ENCODE measurements around the gene CACNA1C.
"Not testable (repeated sequence)": the region's sequence is repeated elsewhere in the genome, so short reads cannot be mapped to it uniquely, and the experiment has no call there.

CACNA1C gene

DNA sequence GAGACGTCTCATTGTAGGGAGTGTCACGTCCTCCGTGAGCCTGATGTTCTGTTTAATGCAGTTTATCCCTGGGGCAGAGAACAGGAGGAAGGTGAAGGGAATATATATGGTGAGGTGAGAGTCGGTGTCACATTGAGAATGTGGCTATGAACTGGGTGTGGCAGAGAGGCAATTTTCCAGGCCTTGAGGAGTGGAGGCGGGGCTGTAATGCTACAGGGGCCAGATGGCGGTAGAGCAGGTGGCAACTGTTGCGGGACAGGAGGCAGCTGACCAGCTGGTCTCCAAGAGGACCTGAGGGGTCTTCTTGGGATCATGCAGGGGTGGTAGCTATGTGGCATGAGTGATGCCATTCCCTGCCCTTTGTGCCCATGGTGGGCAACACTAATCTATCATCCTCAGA lies 59.6 kb downstream of the CACNA1C start:
- ATAC-seq: no peak
- DNase-seq: no peak

DNA sequence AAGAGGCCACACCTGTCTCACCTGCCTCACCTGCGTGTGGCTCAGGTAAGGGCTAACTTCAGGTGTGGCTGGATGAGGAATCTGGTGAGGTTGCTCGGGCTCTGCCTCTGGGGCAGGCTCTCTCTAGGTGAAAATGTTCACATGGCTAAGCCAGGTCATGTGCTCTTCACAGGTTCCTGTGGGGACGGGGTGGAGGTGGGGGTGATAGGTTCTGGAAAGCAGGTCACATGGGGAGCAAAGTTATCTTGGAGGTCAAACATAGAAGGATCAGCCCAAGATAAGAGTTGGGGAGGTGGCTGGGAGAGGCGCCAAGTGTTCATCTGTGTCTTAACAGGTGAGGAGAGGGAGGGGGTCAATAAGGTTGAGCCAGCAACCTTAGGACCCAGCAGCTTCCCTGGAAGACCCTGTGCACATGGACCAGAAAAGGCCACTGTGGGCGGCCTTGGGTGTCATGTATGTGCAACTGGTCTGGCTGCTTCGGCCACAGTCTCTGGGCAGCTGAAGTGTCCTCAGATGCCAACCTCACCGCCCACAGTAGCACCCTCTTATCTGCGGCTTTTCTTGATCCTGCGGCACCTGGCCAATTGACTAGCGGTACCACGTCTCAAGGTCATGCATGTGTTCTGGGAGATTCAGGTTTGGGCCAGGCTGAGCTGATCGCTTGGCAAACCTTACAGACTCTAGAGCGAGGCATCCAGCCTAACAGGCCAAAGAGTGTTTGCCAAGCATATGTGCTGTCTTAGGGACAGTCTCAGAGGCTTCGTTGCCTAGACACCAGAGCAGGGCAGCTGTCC lies 60.5 kb downstream of the CACNA1C start:
- no peak for ATAC-seq
- DNase-seq: no peak

DNA sequence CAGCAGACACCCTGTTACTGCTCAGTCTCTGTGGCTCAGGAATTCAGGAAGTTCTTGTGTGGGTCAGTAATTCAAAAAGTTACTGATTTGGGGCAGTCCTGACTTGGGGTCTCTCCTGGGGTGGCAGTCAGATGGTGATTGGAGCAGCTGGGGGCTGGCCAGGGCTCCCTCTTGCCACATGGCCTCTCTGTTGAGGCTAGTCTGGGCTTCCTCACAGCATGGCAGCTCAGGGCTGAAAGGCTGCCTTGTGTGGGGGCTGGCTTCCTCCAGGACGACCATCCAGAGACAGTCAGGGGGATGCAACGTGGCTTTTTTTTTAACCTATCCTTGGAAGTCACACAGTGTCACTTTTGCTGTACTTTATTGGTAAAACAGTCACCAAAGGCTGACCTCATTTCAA lies 61.3 kb downstream of the CACNA1C start:
- no peak for DNase-seq
- no peak for ATAC-seq

DNA sequence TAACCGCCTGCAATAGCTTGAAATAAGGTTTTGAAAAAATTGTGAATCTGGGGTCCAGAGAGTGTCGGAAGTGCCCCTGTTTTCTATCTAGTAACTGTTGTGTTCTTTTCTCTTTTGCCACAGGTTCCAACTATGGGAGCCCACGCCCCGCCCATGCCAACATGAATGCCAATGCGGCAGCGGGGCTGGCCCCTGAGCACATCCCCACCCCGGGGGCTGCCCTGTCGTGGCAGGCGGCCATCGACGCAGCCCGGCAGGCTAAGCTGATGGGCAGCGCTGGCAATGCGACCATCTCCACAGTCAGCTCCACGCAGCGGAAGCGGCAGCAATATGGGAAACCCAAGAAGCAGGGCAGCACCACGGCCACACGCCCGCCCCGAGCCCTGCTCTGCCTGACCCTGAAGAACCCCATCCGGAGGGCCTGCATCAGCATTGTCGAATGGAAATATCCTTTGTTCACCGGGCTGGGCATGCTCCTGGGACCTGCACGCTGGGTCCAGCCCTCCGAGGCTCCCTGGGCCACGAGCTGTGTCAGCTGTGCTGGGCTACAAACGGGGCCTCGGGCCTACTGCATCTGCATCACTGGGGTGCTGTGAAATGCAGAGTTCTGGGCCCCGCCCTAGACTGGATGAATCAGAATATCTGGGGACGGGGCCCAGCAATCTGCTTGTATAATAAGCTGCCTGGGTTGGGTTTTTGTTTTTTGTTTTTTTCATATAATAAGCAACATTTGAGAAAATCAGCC lies 62.5 kb downstream of the CACNA1C start:
- ATAC-seq (no peak), DNase-seq (no peak)

DNA sequence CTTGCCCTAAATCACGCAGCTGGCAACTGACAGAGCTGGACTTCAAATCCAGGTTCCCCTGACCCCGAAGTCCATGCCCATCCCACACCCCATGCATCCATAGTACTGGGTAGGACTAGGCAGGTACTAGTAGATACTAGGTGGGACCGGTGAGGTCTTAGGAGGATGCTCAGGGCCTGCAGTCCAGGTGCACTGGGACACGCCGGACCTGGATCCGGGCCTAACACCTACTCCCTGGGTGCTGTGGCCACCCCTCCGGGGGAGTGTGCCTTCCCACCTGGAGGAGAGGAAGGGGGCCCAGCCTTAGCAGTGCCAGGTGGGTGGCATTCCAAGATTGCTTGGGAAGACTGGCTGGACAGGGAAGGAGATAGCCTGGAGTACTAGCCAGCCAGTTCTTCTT lies 64.8 kb downstream of the CACNA1C start:
- no peak for ATAC-seq

DNA sequence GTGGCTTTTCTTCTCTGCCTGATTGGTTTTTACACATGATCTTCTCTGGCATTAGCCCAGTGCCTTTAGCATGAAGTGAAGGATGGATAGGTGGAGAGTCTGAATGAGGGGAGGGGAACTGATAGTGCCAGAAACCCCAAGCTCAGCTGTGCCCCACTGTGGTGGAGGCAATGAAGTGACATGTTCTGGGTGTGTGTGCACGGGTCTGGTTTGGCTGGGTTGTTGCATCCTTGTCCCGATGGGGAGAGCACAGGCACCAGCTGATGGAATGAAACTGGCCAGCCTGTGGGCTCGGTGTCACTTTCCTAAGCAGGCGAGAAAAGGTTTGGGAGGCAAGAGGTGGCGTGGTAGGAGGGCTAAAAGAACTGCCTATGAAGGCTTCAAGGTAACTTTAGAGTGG lies 65.3 kb downstream of the CACNA1C start:
- no peak for DNase-seq
- ATAC-seq: no peak

More for the DNA sequence above, 64.8 kb downstream of the CACNA1C start:
- DNase-seq: no peak

DNA sequence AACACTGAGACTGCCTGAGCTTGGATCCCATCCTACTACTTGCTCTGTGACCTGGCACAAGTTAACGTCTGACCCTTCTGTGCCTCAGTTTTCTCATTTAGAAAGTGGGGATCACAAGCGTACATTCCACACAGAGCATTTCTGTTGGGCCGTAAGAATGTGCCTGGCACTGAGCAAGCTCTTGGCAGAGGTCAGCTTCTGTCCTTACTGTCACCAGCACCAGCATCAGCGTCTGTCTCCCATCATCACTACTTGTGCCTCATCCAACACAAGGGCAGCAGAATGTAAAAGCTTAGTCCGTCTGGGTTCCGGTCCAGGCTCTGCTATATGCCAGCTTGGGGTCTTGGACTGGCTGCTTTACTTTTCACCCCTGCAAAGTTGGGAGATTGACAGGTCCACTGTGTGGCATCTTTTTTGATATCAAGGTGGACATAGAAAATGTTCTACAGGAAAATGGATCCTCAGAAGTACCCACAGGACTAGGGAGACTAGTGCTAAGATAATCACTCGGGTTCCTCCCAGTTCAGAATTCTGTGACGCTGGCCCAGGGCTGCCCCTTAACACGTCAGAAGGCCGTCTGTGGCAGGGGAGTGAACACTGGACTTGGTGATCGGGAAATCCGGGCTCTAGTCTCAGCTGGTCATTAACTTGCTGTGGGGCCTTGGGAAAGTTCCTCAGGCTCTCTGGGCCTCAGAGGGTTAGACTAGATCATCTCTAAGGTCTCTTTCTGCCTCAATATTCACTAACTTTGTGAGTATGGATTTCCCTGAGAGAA lies 65.9 kb downstream of the CACNA1C start:
- DNase-seq (no peak), ATAC-seq (peak; percentile 16)

DNA sequence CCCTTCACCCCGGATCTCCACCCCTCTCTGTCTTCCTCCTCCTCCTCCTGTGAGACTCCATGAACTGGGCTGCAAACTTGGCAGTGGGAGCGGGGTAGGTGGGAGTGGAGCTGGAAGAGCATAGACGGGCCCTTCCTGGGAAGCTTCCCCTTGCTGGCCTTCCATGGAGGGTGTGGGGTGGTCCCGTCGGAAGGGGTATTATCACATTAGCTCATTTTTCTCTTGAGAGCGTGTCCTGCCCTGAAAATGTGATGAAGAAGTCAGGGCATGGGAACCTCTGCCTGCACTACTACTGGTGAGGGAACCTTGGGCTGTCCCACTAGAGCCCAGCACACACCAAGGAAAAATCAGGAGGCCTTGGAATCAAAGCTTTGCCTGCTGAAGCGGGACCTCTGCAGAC lies 66.5 kb downstream of the CACNA1C start:
- DNase-seq: no peak

DNA sequence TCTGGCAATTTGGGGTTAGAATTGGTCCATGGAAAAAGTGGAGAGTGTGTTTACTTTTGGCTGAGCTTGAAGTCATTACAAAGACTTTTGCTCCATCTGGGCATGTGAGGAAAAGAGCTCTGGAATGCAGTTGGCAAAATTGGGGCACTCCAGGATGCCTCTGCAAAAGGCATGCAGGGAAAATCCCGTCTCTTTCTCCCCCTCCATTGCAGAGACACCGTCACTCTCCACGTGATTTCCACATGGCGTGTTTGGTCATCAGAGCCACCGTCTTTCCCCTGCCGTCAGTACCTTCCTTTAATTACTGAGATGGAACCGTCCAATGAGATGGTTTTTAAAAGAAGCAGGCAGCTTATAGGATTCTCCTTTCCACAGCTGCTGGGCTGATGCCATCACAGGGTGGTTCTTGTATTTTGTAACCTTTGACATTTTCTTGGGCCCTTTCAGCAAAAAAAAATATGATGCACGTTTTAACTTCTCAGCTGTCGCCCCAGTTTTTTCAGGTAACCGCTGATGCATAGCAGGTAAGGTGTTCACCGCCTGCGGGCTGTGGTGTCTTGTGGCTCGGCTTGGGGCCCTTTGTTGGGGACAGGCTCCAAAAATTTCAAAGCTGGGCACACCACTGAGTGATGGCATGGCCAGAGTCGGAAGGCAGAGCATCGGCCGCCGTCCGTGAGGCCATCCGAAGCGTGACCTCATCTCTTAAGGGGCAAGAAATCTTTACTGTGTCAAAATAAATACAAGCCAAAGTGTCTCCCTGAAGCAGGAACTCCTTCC lies 68.4 kb downstream of the CACNA1C start:
- ATAC-seq: no peak

More for the DNA sequence above, 66.5 kb downstream of the CACNA1C start:
- no peak for ATAC-seq

DNA sequence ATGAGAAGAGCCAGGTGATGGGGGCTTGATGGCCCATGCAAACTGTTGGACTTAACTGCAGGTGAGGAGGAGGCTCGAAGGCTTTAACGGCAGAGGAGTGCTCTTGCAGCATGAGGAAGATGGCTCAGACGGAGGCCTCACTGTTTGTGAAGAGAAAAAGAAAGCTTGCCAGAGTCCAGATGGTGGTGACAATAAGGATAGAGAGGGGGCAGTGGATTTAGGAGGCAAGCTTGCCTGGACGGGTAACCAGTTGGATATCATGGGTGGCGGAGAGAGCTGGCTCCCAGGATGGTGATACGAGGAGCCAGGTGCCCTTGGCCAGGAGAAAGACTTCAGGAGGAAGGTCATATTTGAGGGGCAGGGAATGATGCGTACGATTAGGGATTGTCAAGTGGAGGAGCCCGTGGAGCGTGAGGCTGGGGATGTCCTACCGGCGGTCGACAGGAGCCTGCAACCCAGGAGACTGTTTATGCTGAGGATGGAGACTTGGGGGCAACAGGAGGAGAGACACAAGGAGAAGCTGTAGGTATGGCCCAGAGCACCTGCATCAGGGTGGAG lies 71.8 kb downstream of the CACNA1C start:
- ATAC-seq: no peak
- no peak for DNase-seq

More for the DNA sequence above, 68.4 kb downstream of the CACNA1C start:
- DNase-seq: no peak

DNA sequence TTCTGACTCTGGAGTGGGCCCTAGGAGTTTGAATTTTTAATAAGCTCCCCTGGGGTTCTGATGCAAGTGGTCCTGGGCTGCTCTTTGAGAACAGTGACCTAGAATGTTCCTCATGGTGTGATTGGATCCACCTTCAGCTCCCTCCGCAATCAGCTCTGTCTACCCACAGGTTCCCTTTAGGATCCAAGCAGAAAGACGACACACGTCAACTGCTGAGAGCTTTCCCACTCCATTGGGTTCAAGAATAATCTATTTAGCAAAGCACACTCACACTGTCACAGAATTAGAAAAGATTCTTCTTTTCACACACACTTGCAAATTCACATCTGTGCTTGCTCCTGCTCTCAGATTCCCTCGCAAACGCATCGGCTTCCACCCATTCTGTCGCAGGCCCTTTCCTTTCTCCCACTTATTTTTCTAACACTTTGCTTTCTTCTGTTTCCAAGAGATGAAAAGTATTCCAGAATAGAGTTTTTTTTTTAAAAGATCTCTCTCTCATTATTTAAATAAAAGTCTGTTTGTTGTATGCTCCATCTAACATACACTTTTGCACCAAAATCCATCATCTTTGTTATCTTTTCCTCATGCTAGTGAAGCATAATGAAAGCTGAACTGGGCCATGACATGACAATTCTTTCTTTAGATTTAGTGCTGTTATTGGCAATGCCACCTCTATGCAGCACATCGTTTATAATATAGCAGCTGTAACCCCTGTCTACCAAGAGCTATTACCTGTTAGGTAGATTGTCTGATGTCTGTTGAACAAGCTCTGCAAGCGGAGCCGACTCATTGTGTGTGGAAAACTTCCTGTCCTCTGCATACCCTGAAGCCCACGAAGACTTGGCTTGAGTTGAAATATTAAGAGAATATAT lies 73.1 kb downstream of the CACNA1C start:
- no peak for DNase-seq
- no peak for ATAC-seq

DNA sequence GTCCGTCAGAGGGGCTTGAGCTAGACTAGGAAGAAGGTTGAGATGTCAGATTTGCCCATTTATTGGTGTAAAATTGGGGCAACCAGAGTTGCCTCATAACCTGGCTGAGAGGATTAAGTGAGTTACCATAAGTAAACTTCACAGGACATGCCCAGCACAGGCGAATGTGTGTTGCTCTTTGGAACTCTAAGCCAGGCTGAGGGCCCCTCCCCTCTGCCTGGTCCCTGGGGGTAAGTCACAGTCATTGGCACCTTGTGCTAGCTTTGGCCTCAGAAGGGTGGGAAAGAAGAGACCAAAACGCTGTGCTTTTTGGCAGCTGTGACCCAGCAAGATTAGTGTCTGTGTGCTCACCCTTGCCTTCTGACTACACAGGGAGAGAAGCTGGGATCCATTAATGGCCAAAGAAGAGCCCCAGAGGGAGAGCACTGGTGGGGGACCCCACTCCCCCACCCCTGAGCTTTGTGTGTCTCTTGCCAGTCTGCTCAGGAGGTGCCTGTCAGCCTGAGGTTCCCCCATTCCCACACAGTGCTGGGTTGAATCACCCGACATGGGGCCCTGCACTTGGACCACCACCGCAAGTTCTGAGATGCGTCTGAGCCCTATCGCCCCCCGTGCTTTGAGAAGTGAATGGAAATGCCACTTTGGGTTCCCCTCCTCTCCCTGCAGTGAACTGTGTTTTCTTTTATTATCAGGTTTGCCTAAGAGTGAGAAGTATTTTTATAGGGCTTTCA lies 74.1 kb downstream of the CACNA1C start:
- ATAC-seq (no peak), DNase-seq (no peak)

DNA sequence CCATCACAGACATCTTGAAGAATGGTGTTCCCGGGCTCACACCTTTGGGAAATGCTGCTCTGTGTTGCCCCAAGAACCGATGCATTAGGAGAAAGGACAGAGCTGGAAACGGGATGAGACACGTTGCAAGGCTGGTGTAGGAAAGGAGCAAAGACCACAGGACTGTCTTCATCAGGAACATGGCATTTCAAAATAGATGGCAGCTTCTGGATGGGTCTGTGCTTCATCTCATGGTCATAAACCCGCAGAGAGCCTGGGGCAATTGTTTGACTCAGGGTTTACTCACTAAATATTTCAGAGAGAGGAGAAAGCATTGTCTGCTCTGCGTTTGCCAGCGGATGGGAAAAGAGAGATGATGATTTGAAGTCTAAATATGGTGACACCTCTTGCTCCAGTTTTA lies 76.3 kb downstream of the CACNA1C start:
- ATAC-seq (no peak), DNase-seq (no peak)

DNA sequence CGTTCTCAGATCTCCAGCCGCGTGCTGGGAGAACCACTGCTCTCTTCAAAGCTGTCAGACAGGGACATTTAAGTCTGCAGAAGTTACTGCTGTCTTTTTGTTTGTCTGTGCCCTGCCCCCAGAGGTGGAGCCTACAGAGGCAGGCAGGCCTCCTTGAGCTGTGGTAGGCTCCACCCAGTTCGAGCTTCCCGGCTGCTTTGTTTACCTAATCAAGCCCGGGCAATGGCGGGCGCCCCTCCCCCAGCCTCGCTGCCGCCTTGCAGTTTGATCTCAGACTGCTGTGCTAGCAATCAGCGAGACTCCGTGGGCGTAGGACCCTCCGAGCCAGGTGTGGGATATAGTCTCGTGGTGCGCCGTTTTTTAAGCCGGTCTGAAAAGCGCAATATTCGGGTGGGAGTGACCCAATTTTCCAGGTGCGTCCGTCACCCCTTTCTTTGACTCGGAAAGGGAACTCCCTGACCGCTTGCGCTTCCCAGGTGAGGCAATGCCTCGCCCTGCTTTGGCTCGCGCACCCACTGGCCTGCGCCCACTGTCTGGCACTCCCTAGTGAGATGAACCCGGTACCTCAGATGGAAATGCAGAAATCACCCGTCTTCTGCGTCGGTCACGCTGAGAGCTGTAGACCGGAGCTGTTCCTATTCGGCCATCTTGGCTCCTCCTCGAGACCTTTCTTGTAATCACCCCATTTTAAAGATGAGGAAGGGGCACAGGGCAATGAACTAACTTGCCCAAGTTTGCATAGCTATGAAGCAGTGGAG lies 83.1 kb downstream of the CACNA1C start:
- DNase-seq, ATAC-seq: not testable (repeated sequence)

DNA sequence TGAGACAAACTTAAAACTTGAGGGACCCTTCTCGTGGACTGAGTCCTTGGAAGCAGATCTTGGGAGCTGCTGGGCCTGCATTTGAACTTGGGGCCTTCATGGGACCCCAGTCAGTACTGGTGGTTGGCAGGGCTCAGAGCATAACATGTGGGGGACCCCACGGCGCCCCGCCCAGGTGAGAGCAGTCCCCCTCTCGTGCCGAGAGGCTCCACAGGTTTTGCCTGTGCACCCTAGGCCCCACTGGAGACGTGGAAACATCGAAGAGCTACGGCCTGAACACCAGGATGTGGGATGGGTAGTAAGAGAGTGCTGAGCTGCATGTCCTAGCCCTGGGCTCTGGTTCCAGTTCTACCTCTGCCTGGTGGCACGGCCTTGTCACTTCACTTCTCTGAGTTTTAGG lies 84.1 kb downstream of the CACNA1C start:
- ATAC-seq (no peak), DNase-seq (no peak)

DNA sequence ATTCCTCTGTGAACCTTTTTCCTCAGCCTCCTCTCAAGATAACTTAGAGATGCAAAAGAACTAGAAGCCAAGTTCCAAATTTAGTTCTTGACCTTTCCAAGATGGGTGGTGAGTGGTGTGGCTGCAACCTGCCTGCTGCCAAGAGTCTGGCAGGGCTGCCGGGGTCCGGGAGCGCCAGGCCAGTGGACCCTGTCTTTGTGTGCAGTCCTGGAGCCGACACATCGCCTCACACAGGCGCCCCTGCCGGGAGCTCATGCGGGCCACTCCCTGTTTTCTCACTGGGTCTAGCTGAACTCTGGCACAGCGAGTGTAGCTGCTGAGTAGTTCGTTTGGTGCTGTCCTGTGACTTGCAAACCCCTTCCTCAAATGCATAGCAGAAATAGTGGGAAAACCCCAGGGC lies 84.9 kb downstream of the CACNA1C start:
- no peak for DNase-seq
- no peak for ATAC-seq

DNA sequence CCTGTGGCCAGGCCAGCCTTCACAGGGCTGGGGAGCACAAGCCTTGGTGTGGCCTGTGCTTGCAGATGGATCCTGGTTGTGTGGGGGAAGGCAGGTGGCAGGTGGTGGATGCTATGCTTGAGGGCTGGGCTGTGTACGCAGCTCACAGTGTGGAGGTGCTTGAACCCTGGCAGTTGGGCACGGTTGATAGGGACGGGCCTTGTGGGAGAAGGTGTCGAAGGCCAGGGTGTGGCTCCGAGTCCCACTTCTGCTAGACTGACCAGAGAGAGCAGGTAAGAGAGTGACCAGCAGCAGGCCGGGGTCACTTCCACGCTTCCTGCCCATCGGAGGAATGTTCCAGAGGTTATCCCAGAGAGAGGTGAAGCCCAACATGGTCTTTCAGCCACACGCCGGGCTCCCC lies 85.5 kb downstream of the CACNA1C start:
- DNase-seq (no peak), ATAC-seq (no peak)

DNA sequence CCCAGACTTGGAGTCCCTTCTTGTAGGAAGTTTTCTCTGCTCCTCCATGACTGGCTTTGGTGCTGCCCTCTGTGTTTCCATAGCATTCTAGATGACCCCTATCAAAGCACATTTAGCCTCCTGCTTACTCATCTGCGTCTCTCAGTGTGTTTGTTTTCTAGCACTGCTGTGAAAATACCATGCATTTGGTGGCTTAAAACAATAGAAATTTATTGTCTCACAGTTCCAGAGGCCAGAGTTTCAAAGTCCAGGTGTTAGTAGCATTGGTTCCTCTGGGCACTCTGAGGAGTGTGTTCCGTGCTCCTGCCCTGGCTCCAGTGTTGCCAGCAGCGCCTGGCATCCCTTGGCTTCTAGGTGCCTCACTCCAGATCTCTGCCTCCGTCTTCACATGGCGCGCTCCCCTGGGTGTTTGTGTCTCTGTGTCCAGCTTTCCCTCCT lies 86.1 kb downstream of the CACNA1C start:
- ATAC-seq: no peak
- no peak for DNase-seq

DNA sequence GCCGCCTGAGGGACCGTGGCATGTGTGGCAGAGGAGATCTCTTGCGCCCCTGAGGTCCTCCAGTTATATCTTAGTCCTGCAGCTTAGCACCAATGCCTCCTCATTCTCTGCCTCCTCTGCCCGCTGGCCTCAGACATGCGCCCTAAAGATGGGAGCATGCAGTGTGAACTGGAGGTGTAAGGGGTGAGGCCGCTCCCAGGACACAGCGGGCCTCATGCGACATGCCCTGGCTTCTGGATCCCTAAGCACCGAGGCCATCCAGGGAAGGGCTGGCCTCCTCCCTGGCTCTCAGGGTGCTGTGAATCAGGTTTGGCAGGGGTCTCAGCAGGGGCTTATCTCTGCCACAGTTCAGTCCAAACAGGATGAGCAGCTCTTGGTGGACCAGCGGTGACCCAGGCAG lies 86.9 kb downstream of the CACNA1C start:
- ATAC-seq (no peak), DNase-seq (no peak)

Data from stimulated activated naive CD8-positive, alpha-beta T cell treated with anti-CD3 and anti-CD28 coated beads, Interleukin-15, Interleukin-2, amounts not matched to agents 100 U/mL and 50 U/mL, for 24 hours (primary cell).